HG02938 (cell line): ENCODE results near the gene COQ4.

ENCODE experiments used
- ATAC-seq: cut with Tn5 transposase; IDR thresholded peaks from one replicate; pipeline ENCODE4 v1.9.1; 2021; ENCODE audit warnings: mild to moderate bottlenecking, moderate library complexity; ENCODE audit not compliant: unreplicated experiment

The COQ4 gene

DNA sequence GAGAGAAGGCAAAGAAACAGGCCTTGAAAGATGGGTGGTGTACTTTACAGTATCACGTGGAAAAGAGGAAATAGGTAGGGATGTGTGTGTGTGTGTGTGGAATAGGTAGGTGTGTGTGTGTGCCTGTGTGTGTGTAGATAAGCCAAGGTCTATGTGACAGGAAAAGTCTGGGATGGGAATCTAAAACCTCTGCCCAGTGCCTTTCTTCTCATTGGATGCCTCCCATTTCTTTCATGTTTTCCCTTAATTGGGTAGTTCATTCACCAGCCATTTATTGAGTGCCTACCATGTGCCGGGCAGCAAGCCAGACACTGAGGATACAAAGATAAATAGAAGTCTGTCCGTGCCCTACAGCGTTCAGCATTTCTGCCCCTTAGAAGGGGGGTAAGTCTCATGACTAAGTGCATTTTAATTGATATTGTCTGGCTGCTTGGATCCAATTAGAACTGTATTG is 49.6 kb downstream of the COQ4 start:
- ATAC-seq = no peak

DNA sequence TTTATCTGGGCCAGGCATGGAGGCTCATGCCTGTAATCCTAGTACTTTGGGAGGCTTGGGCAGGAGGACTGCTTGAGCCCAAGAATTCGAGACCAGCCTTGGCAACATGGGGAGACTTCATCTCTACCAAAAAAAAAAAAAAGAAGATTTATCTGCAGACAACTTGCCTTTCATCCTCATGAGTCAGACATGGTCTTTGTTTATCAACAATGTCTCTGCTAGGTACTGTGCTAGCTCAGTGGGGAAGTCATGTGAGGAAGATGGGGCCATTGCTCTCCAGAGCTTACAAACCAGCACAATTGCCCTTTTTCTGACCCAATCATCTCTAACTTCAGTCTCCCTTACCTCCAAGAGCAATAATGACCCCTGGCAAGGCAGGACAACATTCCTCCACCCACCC is 50.1 kb downstream of the COQ4 start:
- no peak for ATAC-seq

DNA sequence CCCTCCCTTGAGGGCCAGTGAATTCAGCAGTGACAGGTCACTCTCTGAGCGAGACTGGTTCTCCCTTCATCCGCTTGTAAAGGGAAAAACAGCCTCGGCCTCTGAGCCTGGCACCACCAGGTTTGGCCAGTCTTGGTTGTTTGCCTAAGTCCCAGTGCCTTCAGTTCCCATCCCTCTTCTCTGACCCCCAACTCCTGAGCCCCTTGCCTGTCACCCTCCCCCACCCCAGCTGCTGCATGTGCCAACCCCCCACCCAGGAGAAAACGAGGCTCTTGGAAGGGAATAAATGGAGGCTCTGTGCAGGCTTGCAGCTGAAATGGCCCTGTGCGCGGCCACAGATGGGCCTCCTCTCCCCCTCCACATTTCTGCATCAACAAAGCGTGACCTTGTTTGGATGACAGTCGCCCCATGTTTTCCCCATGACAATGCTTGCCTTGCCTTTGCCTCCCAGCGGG is 51.6 kb downstream of the COQ4 start:
- ATAC-seq = no peak

DNA sequence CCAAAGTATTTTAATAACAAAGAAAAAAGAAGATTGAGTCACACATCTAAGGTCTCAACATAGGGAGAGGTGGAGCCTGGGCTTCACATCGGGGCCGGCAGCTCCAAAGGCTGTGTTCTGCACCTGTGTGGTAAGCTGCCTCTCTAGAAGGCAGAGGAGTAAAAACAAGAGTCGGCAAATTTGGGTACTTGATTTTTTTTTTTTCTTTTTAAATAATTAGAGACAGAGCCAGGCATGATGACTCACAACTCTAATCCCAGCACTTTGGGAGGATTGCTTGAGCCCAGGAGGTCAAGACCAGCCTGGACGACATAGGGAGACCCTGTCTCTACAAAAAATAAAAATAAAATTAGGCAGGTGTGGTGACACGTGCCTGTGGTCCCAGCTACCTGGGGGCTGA is 53.2 kb downstream of the COQ4 start:
- ATAC-seq = no peak

DNA sequence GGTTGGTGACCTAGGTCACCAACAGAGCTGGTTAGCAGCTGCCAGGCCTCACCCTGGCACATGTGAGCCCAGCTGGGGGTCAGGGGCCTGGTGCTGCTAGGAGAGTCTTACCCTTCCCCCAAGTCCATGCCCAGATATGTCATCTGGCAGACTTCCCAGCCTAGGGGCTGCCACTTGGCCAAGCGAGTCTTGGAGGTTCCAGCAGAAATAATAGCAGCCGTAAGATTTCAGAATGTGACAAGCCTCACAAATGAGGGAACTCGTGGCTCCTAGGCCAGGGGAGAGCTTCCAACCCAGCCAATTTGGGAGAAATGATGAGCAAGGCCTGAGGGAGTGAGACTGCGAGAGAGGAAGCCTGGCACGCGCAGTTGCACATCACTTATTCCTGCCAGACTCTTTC is 59.6 kb downstream of the COQ4 start:
- no peak for ATAC-seq

DNA sequence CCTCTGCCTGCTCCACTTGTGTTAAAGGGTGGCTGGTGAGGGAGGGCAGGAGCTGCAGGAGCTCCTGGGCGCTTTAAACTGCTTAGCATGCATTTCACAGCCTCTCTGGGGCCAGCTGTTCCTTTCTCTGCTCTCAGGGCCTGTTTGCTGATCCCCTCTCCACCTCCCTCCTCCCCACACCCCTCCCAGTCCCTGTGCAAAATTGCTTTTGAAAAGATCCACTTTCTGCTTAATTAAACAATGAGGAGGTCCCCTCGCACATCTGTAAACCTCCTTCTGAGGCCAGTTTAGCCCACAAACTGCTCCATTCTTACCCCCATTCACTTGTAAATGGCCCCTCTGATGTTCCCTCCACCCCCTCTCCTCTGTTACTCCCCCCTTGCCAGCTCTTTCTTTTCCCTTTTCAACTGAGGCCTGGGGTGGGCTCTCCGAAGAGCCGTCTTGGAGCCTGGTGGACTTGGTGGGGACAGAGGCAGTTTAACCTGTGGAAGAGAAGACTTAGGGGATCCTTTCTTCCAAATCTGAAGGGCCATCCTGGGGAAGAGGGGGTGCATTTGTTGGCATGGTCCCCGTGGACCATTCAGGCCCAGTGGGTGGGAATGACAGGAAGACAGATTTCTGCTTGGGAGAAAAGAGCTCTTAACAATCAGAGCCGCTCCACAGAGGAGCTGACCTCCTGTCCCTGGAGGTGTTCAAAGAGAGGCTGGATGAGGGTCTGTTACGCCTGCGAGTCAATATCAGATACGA is 60.5 kb downstream of the COQ4 start:
- no peak for ATAC-seq
